Suprapubic skin (tissue), 4 donors: ENCODE data around the gene GNPAT. TPM values are rescaled to one million over a fixed set of nuclear protein-coding genes. Genes with fewer than 3 reads are reported as not detected.

Experiments
- DNase-seq, 2 donors: peaks; one replicate each; pipeline ENCODE4 v3.0.0-alpha.2; 2019; ENCODE audit warnings: low spot score in 2 of 2
- H3K27ac ChIP-seq: fragments of 200-600 bp; sonication (generic); one replicate; pipeline ENCODE4 v1.5.1; 2019
- H3K27me3 ChIP-seq: fragments of 200-600 bp; sonication (generic); one replicate; pipeline ENCODE4 v1.5.1; 2019
- H3K36me3 ChIP-seq: fragments of 200-600 bp; sonication (generic); one replicate; pipeline ENCODE4 v1.5.1; 2019
- H3K4me1 ChIP-seq: fragments of 200-600 bp; sonication (generic); one replicate; pipeline ENCODE4 v1.5.1; 2019
- H3K4me3 ChIP-seq: fragments of 200-600 bp; sonication (generic); one replicate; pipeline ENCODE4 v1.5.1; 2019; ENCODE audit warnings: mild to moderate bottlenecking
- H3K9me3 ChIP-seq: fragments of 200-600 bp; sonication (generic); one replicate; pipeline ENCODE4 v1.5.1; 2019
- EP300 ChIP-seq: sonication (generic); formaldehyde crosslinking; IDR thresholded peaks from one replicate; pipeline ENCODE4 v1.6.1; 2017; ENCODE audit warnings: antibody characterized with exemption
- POLR2A ChIP-seq, 2 donors: fragments of 450-650 bp; IDR thresholded peaks; one replicate each; pipeline ENCODE4 v1.6.1; 2017; ENCODE audit warnings: antibody characterized with exemption in 2 of 2, mild to moderate bottlenecking in 2 of 2, moderate library complexity in 2 of 2
- POLR2AphosphoS5 ChIP-seq, 3 donors: sonication (generic); formaldehyde crosslinking; IDR thresholded peaks; one replicate each; pipeline ENCODE4 v1.6.1; 2017; ENCODE audit warnings: antibody characterized with exemption in 3 of 3
- WGBS: methylation state at CpG from one replicate; pipeline ENCODE4 v1.1.5; 2018; 5-methylcytosine and 5-hydroxymethylcytosine counted together
- total RNA-seq, 4 donors: library from RNA; depleted of rRNA; stranded (reverse); fragments of >200 nt; gene quantifications; one replicate each; pipeline ENCODE4 v1.1.0, GENCODE V29; 2016
- TF ChIP-seq, protein P1 (sequence below), 2 donors: fragments of 200-600 bp in 1 of 2; fragments of 450-650 bp in 1 of 2; sonication (generic) in 1 of 2; IDR thresholded peaks; one replicate each; pipeline ENCODE4 v1.5.1; 2016 to 2019; ENCODE audit warnings: antibody characterized with exemption in 2 of 2, mild to moderate bottlenecking in 1 of 2, moderate library complexity in 1 of 2

The GNPAT gene
- total RNA-seq, 4 donors from 2014 or later = 32.5 to 56.9 (median 42.7) TPM

DNA sequence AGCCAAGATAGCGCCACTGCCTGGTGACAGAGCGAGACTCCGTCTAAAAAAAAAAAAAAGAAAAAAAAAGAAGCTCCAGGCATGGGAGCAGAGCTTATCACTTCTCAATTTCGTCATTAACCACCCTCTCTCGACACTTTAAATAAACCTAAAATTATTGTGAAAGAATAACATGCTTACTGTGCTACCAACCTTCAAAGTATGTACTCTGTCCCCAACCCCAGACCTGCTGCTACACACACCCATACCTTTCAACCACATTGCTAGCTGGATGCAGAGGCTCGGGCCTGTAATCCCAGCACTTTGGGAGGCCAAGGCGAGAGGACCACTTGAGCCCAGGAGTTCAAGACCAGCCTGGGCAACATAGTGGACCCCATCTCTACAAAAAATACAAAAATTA is 38.7 kb downstream of the GNPAT start:
- Histone ChIP-seq H3K27ac (no peak overlapping the region), H3K4me1 (no peaks in the 10 kb centered on the region), H3K36me3 (peaks cover 31% of the 10 kb centered on the region), H3K4me3 (no peak overlapping the region), H3K27me3 (no peaks in the 10 kb centered on the region), H3K9me3 (no peaks in the 10 kb centered on the region)
- TF ChIP-seq POLR2A (IDR thresholded peaks at IDR 0.05) (no peak), POLR2AphosphoS5 (IDR thresholded peaks at IDR 0.05) (no peak), EP300 (no peak)
- TF ChIP-seq, protein P1, sequence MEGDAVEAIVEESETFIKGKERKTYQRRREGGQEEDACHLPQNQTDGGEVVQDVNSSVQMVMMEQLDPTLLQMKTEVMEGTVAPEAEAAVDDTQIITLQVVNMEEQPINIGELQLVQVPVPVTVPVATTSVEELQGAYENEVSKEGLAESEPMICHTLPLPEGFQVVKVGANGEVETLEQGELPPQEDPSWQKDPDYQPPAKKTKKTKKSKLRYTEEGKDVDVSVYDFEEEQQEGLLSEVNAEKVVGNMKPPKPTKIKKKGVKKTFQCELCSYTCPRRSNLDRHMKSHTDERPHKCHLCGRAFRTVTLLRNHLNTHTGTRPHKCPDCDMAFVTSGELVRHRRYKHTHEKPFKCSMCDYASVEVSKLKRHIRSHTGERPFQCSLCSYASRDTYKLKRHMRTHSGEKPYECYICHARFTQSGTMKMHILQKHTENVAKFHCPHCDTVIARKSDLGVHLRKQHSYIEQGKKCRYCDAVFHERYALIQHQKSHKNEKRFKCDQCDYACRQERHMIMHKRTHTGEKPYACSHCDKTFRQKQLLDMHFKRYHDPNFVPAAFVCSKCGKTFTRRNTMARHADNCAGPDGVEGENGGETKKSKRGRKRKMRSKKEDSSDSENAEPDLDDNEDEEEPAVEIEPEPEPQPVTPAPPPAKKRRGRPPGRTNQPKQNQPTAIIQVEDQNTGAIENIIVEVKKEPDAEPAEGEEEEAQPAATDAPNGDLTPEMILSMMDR (IDR thresholded peaks at IDR 0.05) = no peak
- 88% methylated on average over 7 of the region's 7 CpGs for WGBS
- DNase-seq = no peak

DNA sequence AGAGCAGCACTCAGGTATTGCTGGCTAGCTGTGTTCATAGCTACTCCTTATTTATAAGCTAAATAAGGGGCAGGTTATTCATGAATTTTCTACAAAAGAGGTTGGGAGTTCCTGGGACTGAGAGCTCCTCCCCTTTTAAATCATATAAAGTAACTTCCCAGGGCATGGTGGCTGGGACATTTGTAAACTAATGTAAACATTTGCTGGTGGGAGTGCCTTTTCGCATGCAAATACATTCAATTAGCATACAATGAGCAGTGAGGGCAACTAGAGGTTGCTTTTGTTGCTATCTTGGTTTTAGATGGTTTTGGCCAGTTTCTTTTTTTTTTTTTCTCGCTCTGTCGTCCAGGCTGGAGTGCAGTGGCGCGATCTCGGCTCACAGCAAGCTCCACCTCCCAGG is 43.4 kb downstream of the GNPAT start:
- Histone ChIP-seq H3K9me3 (no peaks in the 10 kb centered on the region), H3K27ac (no peak overlapping the region), H3K4me1 (no peaks in the 10 kb centered on the region), H3K36me3 (no peaks in the 10 kb centered on the region), H3K4me3 (no peak overlapping the region), H3K27me3 (no peaks in the 10 kb centered on the region)
- TF ChIP-seq, protein P1 (IDR thresholded peaks at IDR 0.05) = no peak
- TF ChIP-seq POLR2AphosphoS5 (IDR thresholded peaks at IDR 0.05) (no peak), POLR2A (IDR thresholded peaks at IDR 0.05) (no peak), EP300 (no peak)
- no peak for DNase-seq
- WGBS = 97% methylated on average over 6 of the region's 6 CpGs

DNA sequence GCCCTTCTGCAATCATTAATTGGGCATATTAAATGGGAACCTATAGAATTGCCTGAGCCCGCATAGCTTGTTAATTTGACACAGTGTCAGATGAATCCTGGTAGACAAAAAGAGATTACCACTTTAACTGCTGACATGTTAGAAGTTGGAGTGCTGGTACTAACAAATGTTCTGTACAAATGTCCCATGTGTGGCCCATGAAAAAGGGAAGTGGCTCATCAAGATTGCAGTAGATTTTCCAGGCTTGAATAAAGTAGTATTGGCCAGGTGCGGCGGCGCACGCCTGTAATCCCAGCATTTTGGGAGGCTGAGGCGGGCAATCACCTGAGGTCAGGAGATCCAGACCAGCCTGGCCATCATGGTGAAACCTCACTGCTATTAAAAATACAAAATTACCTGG is 45.6 kb downstream of the GNPAT start:
- Histone ChIP-seq H3K4me1 (no peaks in the 10 kb centered on the region), H3K27ac (no peak overlapping the region), H3K9me3 (no peaks in the 10 kb centered on the region), H3K36me3 (no peaks in the 10 kb centered on the region), H3K4me3 (no peak overlapping the region), H3K27me3 (no peaks in the 10 kb centered on the region)
- no peak for DNase-seq
- TF ChIP-seq EP300 (no peak), POLR2AphosphoS5 (IDR thresholded peaks at IDR 0.05) (no peak), POLR2A (IDR thresholded peaks at IDR 0.05) (no peak)
- TF ChIP-seq, protein P1 (IDR thresholded peaks at IDR 0.05) = no peak
- 96% methylated on average over 6 of the region's 6 CpGs for WGBS

- no peaks in the 10 kb centered on the region for H3K4me1 ChIP-seq
- no peaks in the 10 kb centered on the region for H3K27me3 ChIP-seq
- H3K27ac ChIP-seq = no peak overlapping the region
- no peak for DNase-seq
- TF ChIP-seq EP300 (no peak), POLR2AphosphoS5 (IDR thresholded peaks at IDR 0.05) (no peak), POLR2A (IDR thresholded peaks at IDR 0.05) (no peak)
- TF ChIP-seq, protein P1 (IDR thresholded peaks at IDR 0.05) = no peak
- H3K4me3 ChIP-seq = no peak overlapping the region
- 98% methylated on average over 4 of the region's 4 CpGs for WGBS
- H3K9me3 ChIP-seq = no peaks in the 10 kb centered on the region
- no peaks in the 10 kb centered on the region for H3K36me3 ChIP-seq
Measured at GRCh38 chr1:231295938-231296337, 54.9 kb downstream of the GNPAT start.

GRCh38 chr1:231301990-231302389 is 61.0 kb downstream of the GNPAT start:
- H3K4me3 ChIP-seq = no peak overlapping the region

More at GRCh38 chr1:231301990-231302389, 61.0 kb downstream of the GNPAT start:
- Histone ChIP-seq H3K27me3 (no peaks in the 10 kb centered on the region), H3K4me1 (no peaks in the 10 kb centered on the region), H3K27ac (no peak overlapping the region), H3K9me3 (no peaks in the 10 kb centered on the region), H3K36me3 (no peaks in the 10 kb centered on the region)
- WGBS = 93% methylated on average over 3 of the region's 3 CpGs
- TF ChIP-seq POLR2AphosphoS5 (IDR thresholded peaks at IDR 0.05) (no peak), POLR2A (IDR thresholded peaks at IDR 0.05) (no peak), EP300 (no peak)
- TF ChIP-seq, protein P1 (IDR thresholded peaks at IDR 0.05) = no peak
- DNase-seq = no peak
